Trophoblast cell (in vitro differentiated cells and primary cell): Measurements from ENCODE around the gene ZDHHC14.

ENCODE experiments used
- DNase-seq, 2 donors: peaks; one replicate each; pipeline ENCODE4 v3.0.0-alpha.2; 2016
- H2AFZ ChIP-seq: 2 replicates; pipeline ENCODE4 v1.6.1; 2013; ENCODE audit warnings: low read length, moderate library complexity, mild to moderate bottlenecking; ENCODE audit not compliant: insufficient read depth, poor library complexity
- H2AK5ac ChIP-seq: 2 replicates; pipeline ENCODE4 v1.6.1; 2013; ENCODE audit warnings: mild to moderate bottlenecking, low read length
- H2BK120ac ChIP-seq: 2 replicates; pipeline ENCODE4 v1.6.1; 2013; ENCODE audit warnings: low read length, mild to moderate bottlenecking, moderate library complexity; ENCODE audit not compliant: insufficient read depth, poor library complexity
- H2BK12ac ChIP-seq: 2 replicates; pipeline ENCODE4 v1.6.1; 2013; ENCODE audit warnings: mild to moderate bottlenecking, low read length, moderate library complexity
- H2BK5ac ChIP-seq: 2 replicates; pipeline ENCODE4 v1.6.1; 2013; ENCODE audit warnings: low read length, low read depth, moderate library complexity, mild to moderate bottlenecking; ENCODE audit not compliant: poor library complexity
- H3K14ac ChIP-seq: 2 replicates; pipeline ENCODE4 v1.6.1; 2013; ENCODE audit warnings: mild to moderate bottlenecking, low read length
- H3K18ac ChIP-seq: 2 replicates; pipeline ENCODE4 v1.6.1; 2013; ENCODE audit warnings: mild to moderate bottlenecking, low read length
- H3K23ac ChIP-seq: 2 replicates; pipeline ENCODE4 v1.6.1; 2013; ENCODE audit warnings: low read length
- H3K27ac ChIP-seq: 2 replicates; pipeline ENCODE4 v1.5.1; 2013; ENCODE audit warnings: low read depth, mild to moderate bottlenecking, inconsistent platforms, low read length, moderate library complexity
- H3K27me3 ChIP-seq: 2 replicates; pipeline ENCODE4 v1.6.1; 2013; ENCODE audit warnings: inconsistent platforms, mild to moderate bottlenecking, low read length, moderate library complexity; ENCODE audit not compliant: insufficient read depth
- H3K36me3 ChIP-seq, 2 experiments: 1 replicate in 1 of 2; 2 replicates in 1 of 2; pipeline ENCODE4 v1.6.1; 2013; ENCODE audit warnings: low read length in 2 of 2, mild to moderate bottlenecking in 2 of 2, moderate library complexity in 1 of 2; ENCODE audit not compliant: insufficient read depth in 2 of 2, control insufficient read depth in 1 of 2
- H3K4ac ChIP-seq: 2 replicates; pipeline ENCODE4 v1.6.1; 2013; ENCODE audit warnings: low read depth, mild to moderate bottlenecking, low read length, moderate library complexity
- H3K4me1 ChIP-seq, 2 experiments: 1 replicate in 1 of 2; 2 replicates in 1 of 2; pipeline ENCODE4 v1.6.1; 2013; ENCODE audit warnings: low read length in 2 of 2, mild to moderate bottlenecking in 2 of 2, moderate library complexity in 1 of 2; ENCODE audit not compliant: insufficient read depth in 2 of 2, control insufficient read depth in 1 of 2
- H3K4me2 ChIP-seq: 2 replicates; pipeline ENCODE4 v1.6.1; 2013; ENCODE audit warnings: inconsistent platforms, mild to moderate bottlenecking, low read length, moderate library complexity
- H3K4me3 ChIP-seq: 2 replicates; pipeline ENCODE4 v1.5.1; 2013; ENCODE audit warnings: mild to moderate bottlenecking, low read depth, low read length, inconsistent platforms
- H3K79me1 ChIP-seq: one replicate; pipeline ENCODE4 v1.6.1; 2013; ENCODE audit warnings: low read length
- H3K79me2 ChIP-seq: 2 replicates; pipeline ENCODE4 v1.6.1; 2013; ENCODE audit warnings: low read length, mild to moderate bottlenecking; ENCODE audit not compliant: control insufficient read depth, insufficient read depth, poor library complexity
- H3K9ac ChIP-seq: 2 replicates; pipeline ENCODE4 v1.6.1; 2013; ENCODE audit warnings: mild to moderate bottlenecking, low read length
- H3K9me3 ChIP-seq: 2 replicates; pipeline ENCODE4 v1.6.1; 2013; ENCODE audit warnings: low read depth, mild to moderate bottlenecking, control low read depth, inconsistent platforms, low read length; ENCODE audit not compliant: insufficient read depth
- H4K12ac ChIP-seq: 2 replicates; pipeline ENCODE4 v1.6.1; 2013; ENCODE audit warnings: low read depth, mild to moderate bottlenecking, low read length, moderate library complexity
- H4K8ac ChIP-seq: 2 replicates; pipeline ENCODE4 v1.6.1; 2013; ENCODE audit warnings: low read depth, mild to moderate bottlenecking, low read length, moderate library complexity
- H4K91ac ChIP-seq: one replicate; pipeline ENCODE4 v1.6.1; 2013; ENCODE audit warnings: low read depth, mild to moderate bottlenecking, low read length, moderate library complexity
- WGBS: extraction: QIAGEN DNeasy Blood & Tissue Kit; methylation state at CpG from one replicate; pipeline ENCODE4 v1.1.7; 2013; ENCODE audit warnings: missing lambda C conversion rate; ENCODE audit not compliant: insufficient read length, insufficient coverage; ENCODE audit errors: extremely low coverage; 5-methylcytosine and 5-hydroxymethylcytosine counted together

ZDHHC14 gene

DNA sequence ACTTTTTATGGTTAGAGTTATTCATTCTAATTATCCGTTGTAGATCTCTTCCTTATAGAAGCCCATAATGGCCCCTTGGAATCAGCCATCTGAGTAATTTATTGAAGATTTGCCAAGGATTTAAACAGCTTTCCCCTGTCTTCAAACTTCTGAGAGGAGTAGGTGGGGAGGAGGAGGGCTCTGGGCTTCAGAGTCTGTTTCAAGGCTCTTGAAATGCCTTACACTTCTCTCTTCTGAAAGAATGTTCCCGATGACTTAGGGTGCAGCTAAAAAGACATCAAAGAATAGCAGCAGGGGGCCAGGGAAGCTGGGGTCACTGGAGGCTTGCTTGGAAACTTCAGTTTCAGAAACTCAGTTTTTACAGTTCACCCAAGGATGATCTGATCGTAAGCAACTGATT, 165.3 kb downstream of the ZDHHC14 start:
- Histone ChIP-seq H3K4me3 (no peak overlapping the region), H3K18ac (no peak overlapping the region), H3K27me3 (no peaks in the 10 kb centered on the region), H3K9me3 (peaks cover 2% of the 10 kb centered on the region), H2BK5ac (no peak overlapping the region), H2BK120ac (no peak overlapping the region), H2AK5ac (no peak overlapping the region), H3K4me1 (peaks cover 9 to 13% of the 10 kb centered on the region in 2 experiments), H3K79me1 (peaks cover 2% of the 10 kb centered on the region), H3K36me3 (peaks cover 0 to 2% of the 10 kb centered on the region in 2 experiments), H2AFZ (no peak overlapping the region), H3K27ac (no peak overlapping the region), H3K79me2 (no peaks in the 10 kb centered on the region), H4K8ac (no peak overlapping the region), H4K91ac (no peak overlapping the region), H3K14ac (no peak overlapping the region), H2BK12ac (no peak overlapping the region), H3K4me2 (no peak overlapping the region), H3K4ac (no peak overlapping the region), H4K12ac (no peak overlapping the region), H3K23ac (no peak overlapping the region), H3K9ac (no peak overlapping the region)
- DNase-seq: no peak
- no CpG with 5 or more reads among the region's 3 CpGs for WGBS

DNA sequence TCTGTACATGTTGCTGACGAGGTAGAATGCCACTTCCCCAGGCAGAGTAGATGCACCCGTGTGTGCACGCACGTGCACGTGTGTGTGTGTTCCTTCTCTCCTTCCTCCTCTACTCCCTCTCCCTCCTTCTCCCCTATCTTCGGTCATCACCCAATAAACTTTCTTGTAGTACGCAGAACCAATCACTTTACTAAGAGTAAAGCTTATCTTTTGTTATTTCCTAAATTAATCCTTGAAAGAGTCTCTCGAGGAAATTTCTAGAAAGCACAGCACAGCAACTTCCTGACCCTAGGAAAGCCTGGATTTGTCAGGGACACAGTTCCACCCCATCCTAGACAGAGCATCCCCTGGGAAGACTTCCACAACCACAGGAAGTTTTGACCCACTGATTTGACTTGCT, 166.1 kb downstream of the ZDHHC14 start:
- Histone ChIP-seq H3K18ac (no peak overlapping the region), H3K79me1 (peaks cover 2% of the 10 kb centered on the region), H3K4me3 (no peak overlapping the region), H3K36me3 (peaks cover 0 to 2% of the 10 kb centered on the region in 2 experiments), H3K9me3 (peaks cover 2% of the 10 kb centered on the region), H2BK12ac (no peak overlapping the region), H3K4me2 (no peak overlapping the region), H4K91ac (no peak overlapping the region), H3K9ac (no peak overlapping the region), H2BK5ac (no peak overlapping the region), H2AK5ac (no peak overlapping the region), H3K79me2 (no peaks in the 10 kb centered on the region), H2AFZ (no peak overlapping the region), H3K4ac (no peak overlapping the region), H4K12ac (no peak overlapping the region), H3K23ac (no peak overlapping the region), H3K4me1 (peaks cover 6 to 11% of the 10 kb centered on the region in 2 experiments), H3K27me3 (no peaks in the 10 kb centered on the region), H3K27ac (no peak overlapping the region), H2BK120ac (no peak overlapping the region), H4K8ac (no peak overlapping the region), H3K14ac (no peak overlapping the region)
- DNase-seq: no peak
- WGBS: no CpG with 5 or more reads among the region's 8 CpGs

DNA sequence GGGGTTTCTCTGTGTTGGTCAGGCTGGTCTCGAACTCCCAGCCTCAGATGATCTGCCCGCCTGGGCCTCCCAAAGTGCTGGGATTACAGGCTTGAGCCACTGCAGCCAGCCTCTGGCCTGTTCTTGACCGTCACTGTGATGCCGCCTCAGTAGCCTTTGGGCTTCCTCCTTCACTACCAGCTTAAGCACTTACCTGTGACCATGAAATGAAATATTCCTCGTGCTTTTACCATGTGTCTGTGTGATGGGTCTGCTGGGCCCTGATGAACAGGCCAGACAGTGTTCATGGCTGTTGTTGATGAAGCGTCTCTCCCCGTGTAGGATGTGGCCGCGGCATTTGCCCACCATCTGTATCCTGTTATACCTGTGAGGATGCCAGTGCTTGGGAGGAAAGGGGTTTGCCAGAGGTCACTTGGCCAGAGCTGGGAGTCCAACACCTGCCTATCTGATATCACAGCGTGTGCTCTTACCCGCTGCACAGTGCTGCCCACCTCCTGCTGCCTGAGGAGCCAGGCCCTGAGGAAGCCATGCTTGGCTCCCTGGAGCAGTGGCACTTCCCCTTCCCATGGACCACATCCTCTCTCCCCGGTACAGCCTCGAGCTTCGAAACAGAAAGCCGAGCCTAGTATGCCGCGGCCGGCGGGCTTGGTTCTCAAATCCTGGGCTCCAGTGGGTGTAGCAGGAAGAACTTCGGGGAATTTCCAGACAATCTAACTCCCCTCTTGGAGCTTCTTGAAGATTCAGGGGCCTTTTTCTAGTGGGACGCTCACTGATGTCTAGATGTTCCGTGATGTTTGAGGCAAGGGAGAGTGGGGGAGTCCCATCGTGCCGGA, 167.9 kb downstream of the ZDHHC14 start:
- Histone ChIP-seq H3K36me3 (no peaks in the 10 kb centered on the region), H2BK120ac (no peak overlapping the region), H3K9me3 (no peaks in the 10 kb centered on the region), H3K4me1 (peaks cover 17 to 22% of the 10 kb centered on the region in 2 experiments), H3K23ac (no peak overlapping the region), H3K79me2 (no peaks in the 10 kb centered on the region), H2AK5ac (no peak overlapping the region), H3K4ac (no peak overlapping the region), H3K9ac (no peak overlapping the region), H3K4me3 (no peak overlapping the region), H3K4me2 (no peak overlapping the region), H4K91ac (no peak overlapping the region), H2AFZ (no peak overlapping the region), H4K8ac (no peak overlapping the region), H4K12ac (no peak overlapping the region), H3K18ac (no peak overlapping the region), H3K27ac (no peak overlapping the region), H2BK12ac (no peak overlapping the region), H2BK5ac (no peak overlapping the region), H3K27me3 (no peaks in the 10 kb centered on the region), H3K14ac (no peak overlapping the region), H3K79me1 (peaks cover 2% of the 10 kb centered on the region)
- WGBS: no CpG with 5 or more reads among the region's 24 CpGs
- DNase-seq: no peak

DNA sequence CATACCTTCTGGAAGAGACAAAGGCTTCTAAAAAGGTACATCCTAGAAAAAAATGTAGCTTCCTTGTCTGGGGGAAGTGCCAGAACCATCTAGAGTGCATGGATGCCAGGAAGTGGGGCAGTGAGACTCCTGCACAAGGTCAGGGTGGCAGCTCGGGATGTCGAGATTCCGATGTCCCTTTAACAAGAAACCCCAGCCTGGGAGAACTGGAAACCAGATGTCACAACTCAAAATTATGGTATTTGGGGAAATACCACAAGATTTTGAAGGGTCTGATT, 168.4 kb downstream of the ZDHHC14 start:
- no peak overlapping the region for H2AFZ ChIP-seq
- H3K23ac ChIP-seq: no peak overlapping the region
- H3K4me3 ChIP-seq: no peak overlapping the region
- H3K27me3 ChIP-seq: no peaks in the 10 kb centered on the region
- H3K4ac ChIP-seq: no peak overlapping the region
- H3K79me2 ChIP-seq: no peaks in the 10 kb centered on the region
- WGBS: no CpG with 5 or more reads among the region's 3 CpGs
- peaks cover 17 to 22% of the 10 kb centered on the region in 2 experiments for H3K4me1 ChIP-seq
- H3K9me3 ChIP-seq: no peaks in the 10 kb centered on the region
- H2BK12ac ChIP-seq: no peak overlapping the region
- no peak overlapping the region for H2AK5ac ChIP-seq
- peaks cover 2% of the 10 kb centered on the region for H3K79me1 ChIP-seq
- no peak overlapping the region for H4K91ac ChIP-seq
- no peak overlapping the region for H3K14ac ChIP-seq
- DNase-seq: no peak
- no peak overlapping the region for H3K18ac ChIP-seq
- no peak overlapping the region for H2BK120ac ChIP-seq
- H3K4me2 ChIP-seq: no peak overlapping the region
- no peak overlapping the region for H3K9ac ChIP-seq
- H4K12ac ChIP-seq: no peak overlapping the region
- no peaks in the 10 kb centered on the region for H3K36me3 ChIP-seq
- H4K8ac ChIP-seq: no peak overlapping the region
- H3K27ac ChIP-seq: no peak overlapping the region
- no peak overlapping the region for H2BK5ac ChIP-seq
